Measurements from ENCODE around the gene CUX1. TPM values are rescaled to one million over a fixed set of nuclear protein-coding genes. Genes with fewer than 3 reads are reported as not detected.

The CUX1 gene
- polyA plus RNA-seq, 1 experiment, result 29.7 TPM

DNA sequence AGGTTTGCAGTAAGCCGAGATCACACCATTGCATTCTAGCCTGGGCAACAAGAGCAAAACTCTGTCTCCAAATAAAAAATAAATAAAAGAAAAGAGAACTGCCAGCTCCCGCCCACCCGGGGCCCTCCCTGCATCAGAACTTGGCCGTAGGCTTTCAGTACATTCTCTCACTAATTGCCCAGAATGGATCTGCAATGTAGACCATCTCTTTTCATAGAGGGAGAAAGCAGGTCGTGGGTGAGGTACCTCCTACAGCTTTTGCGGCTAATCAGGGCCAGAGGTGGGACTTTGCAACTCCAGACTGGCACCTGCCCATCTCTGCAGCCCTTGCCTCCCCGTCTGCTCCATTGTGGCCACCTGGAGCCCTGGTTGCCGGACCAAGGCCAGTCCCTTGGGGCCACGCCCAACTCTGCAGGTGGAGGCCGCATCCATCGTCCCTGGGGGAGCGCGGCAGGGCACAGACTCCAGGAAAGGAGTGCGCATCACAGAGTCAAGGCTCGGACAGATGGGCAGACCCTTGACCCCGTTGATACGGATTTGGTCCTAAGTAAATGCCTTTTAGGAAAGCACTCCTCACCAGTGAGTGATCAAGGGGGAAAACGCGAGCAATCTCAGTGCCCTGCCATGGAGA is 290.2 kb downstream of the CUX1 start:
- ChIA-PET POLR2A (no interaction called here), CTCF (no interaction called here)
- DNase-seq (ENCODE audit: low read depth, low spot score), result no peak
- TF ChIP-seq, protein P1, sequence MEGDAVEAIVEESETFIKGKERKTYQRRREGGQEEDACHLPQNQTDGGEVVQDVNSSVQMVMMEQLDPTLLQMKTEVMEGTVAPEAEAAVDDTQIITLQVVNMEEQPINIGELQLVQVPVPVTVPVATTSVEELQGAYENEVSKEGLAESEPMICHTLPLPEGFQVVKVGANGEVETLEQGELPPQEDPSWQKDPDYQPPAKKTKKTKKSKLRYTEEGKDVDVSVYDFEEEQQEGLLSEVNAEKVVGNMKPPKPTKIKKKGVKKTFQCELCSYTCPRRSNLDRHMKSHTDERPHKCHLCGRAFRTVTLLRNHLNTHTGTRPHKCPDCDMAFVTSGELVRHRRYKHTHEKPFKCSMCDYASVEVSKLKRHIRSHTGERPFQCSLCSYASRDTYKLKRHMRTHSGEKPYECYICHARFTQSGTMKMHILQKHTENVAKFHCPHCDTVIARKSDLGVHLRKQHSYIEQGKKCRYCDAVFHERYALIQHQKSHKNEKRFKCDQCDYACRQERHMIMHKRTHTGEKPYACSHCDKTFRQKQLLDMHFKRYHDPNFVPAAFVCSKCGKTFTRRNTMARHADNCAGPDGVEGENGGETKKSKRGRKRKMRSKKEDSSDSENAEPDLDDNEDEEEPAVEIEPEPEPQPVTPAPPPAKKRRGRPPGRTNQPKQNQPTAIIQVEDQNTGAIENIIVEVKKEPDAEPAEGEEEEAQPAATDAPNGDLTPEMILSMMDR (IDR thresholded peaks at IDR 0.05; ENCODE audit: low read depth, low read length), result no peak
- Histone ChIP-seq H3K9me3 (ENCODE audit: control insufficient read depth, insufficient read depth, low read length) (peaks cover 5% of the 10 kb centered on the region; the same call in 1 of the 2 replicates), H3K27ac (ENCODE audit: low read depth, low read length) (no peak overlapping the region), H3K4me3 (ENCODE audit: low read depth, low read length) (no peak overlapping the region), H3K27me3 (ENCODE audit: control insufficient read depth, insufficient read depth, low read length) (no peaks in the 10 kb centered on the region)

DNA sequence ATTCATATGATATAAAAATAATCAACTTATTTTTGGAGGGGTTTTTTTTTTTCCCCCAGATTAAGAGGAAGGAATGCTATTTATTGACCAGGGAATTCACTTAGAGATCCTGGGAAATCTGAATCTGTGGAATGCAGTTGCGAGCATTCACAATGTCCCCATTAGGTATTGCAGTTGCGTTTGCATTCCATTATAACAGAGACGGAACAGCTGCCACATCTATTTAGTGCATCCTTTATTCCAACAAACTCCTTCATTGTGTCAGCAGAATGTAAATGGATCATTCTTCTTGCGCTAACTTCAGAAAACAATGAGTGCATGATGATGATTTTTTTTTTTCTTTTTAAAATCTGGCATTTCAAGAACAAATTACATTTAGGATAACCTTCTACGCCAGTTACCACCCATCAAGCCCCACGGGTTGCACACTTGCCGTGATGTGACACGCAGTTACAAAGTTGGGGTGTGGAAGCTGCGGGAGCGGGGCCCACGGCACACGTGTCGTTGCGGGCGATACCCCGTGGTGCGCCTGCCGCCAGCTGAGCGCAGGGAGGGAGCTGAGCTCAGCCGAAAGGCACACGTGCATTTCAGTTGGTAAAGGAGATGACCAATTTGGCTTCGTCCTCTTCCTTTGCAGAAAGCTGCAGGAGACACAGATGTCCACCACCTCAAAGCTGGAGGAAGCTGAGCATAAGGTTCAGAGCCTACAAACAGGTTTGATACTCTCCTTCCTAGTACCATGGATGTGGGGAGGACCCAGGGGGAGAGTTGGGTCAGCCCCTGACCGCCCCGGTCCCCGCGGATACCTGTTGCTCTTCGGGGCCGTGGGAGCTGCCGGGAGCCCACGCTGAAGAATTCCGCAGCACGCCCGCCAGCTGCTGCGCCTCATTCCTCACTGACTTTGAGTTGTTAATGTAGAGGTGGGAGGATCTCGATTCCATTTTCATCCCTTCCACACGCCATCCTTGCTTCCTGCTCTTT is 293.9 kb downstream of the CUX1 start:
- Histone ChIP-seq H3K4me3 (ENCODE audit: low read depth, low read length) (no peak overlapping the region), H3K9me3 (ENCODE audit: control insufficient read depth, insufficient read depth, low read length) (peaks cover 5% of the 10 kb centered on the region; the same call in 1 of the 2 replicates), H3K27ac (ENCODE audit: low read depth, low read length) (no peak overlapping the region), H3K27me3 (ENCODE audit: control insufficient read depth, insufficient read depth, low read length) (no peaks in the 10 kb centered on the region)
- TF ChIP-seq, protein P1 (IDR thresholded peaks at IDR 0.05; ENCODE audit: low read depth, low read length), result no peak
- DNase-seq (ENCODE audit: low read depth, low spot score), result no peak
- CTCF ChIA-PET, result no interaction called here
- POLR2A ChIA-PET, result no interaction called here

DNA sequence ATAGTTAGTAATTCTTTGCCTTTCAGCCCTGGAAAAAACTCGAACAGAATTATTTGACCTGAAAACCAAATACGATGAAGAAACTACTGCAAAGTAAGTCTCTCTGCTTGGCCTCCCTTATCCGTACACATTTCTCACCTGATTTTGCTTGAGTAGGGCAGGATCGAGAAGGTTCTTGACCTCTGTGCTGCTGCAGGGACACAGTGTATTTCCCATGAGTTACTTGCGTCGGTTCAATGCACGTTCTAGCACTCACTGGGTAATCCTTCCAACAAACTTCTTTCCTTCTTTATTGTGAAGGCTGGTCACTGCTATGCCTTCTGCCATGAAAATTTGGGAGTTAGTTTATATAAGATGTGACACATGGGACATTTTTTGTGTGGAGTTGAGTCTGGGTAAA is 297.8 kb downstream of the CUX1 start:
- TF ChIP-seq, protein P1 (IDR thresholded peaks at IDR 0.05; ENCODE audit: low read depth, low read length), result no peak
- peaks cover 5% of the 10 kb centered on the region; the same call in 1 of the 2 replicates for H3K9me3 ChIP-seq (ENCODE audit: control insufficient read depth, insufficient read depth, low read length)
- POLR2A ChIA-PET, result no interaction called here

DNA sequence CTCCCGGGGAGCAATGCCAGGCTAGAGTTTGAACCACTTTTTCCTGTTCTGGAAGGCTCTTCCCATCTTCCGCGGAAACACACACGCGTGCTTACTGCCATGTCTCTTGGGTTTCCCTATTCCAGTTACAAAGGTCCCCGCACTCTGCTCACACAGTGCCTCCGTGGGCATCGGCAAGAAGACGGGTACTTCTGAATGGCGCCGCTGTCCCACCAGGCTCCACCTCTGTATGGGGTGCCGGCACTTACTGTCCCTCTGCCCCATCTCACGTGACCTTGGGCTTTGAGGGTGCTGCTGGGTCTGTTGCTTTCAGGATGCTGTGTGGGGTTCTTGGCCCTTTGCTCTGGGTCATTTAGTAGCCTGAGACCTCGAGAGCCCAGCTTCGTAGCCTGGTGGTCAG is 298.5 kb downstream of the CUX1 start:
- POLR2A ChIA-PET, result no interaction called here
- TF ChIP-seq, protein P1 (IDR thresholded peaks at IDR 0.05; ENCODE audit: low read depth, low read length), result no peak
- Histone ChIP-seq H3K27ac (ENCODE audit: low read depth, low read length) (no peak overlapping the region), H3K9me3 (ENCODE audit: control insufficient read depth, insufficient read depth, low read length) (peaks cover 5% of the 10 kb centered on the region; the same call in 1 of the 2 replicates), H3K4me3 (ENCODE audit: low read depth, low read length) (no peak overlapping the region), H3K27me3 (ENCODE audit: control insufficient read depth, insufficient read depth, low read length) (no peaks in the 10 kb centered on the region)
- DNase-seq (ENCODE audit: low read depth, low spot score), result no peak
- CTCF ChIA-PET, result no interaction called here

More for the DNA sequence above, 297.8 kb downstream of the CUX1 start:
- DNase-seq (ENCODE audit: low read depth, low spot score), result no peak
- H3K27me3 ChIP-seq (ENCODE audit: control insufficient read depth, insufficient read depth, low read length), result no peaks in the 10 kb centered on the region
- CTCF ChIA-PET, result no interaction called here
- no peak overlapping the region for H3K27ac ChIP-seq (ENCODE audit: low read depth, low read length)
- H3K4me3 ChIP-seq (ENCODE audit: low read depth, low read length), result no peak overlapping the region

DNA sequence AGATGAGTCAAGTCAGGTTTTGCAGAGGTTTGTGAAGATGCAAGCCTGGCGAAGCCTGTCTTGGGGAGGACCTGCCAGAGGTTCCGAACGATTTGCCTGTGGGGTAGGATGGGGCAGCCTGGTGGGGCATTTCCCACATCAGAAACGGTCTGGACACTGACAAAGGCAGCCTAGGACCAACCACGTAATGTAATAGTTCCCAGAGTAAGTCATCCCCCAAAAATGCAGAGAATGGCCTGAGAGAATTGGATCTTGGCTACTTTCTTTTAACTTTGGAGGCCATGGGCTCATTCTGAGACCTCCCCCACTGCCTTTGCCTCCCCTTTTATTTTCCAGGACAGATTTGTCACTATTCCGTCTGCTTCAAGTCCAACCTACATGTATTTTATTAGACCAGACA is 300.3 kb downstream of the CUX1 start:
- peak overlapping the region; percentile 87 for H3K27ac ChIP-seq (ENCODE audit: low read depth, low read length)
- POLR2A ChIA-PET, result no interaction called here
- peak; percentile 63 for DNase-seq (ENCODE audit: low read depth, low spot score)

More for the DNA sequence above, 300.3 kb downstream of the CUX1 start:
- H3K27me3 ChIP-seq (ENCODE audit: control insufficient read depth, insufficient read depth, low read length), result no peaks in the 10 kb centered on the region
- TF ChIP-seq, protein P1 (IDR thresholded peaks at IDR 0.05; ENCODE audit: low read depth, low read length), result no peak
- H3K4me3 ChIP-seq (ENCODE audit: low read depth, low read length), result no peak overlapping the region
- CTCF ChIA-PET, result interaction anchor here (0.6 kb wide), 1 partner anchor 62 kb away, joined by 5 read pairs; no protein-coding TSS in a partner anchor
- no peaks in the 10 kb centered on the region; the same call in 1 of the 2 replicates for H3K9me3 ChIP-seq (ENCODE audit: control insufficient read depth, insufficient read depth, low read length)

Measured in AG04450 (cell line).